Activated CD8-positive, alpha-beta memory T cell treated with anti-CD3 and anti-CD28 coated beads, Interleukin-2, amount 50 U/mL, for 48 hours (primary cell): Measurements from ENCODE around the gene CLEC4F.

Source experiments
- DNase-seq: peaks from one replicate; pipeline ENCODE4 v3.0.0-alpha.2; 2020

CLEC4F gene

DNA sequence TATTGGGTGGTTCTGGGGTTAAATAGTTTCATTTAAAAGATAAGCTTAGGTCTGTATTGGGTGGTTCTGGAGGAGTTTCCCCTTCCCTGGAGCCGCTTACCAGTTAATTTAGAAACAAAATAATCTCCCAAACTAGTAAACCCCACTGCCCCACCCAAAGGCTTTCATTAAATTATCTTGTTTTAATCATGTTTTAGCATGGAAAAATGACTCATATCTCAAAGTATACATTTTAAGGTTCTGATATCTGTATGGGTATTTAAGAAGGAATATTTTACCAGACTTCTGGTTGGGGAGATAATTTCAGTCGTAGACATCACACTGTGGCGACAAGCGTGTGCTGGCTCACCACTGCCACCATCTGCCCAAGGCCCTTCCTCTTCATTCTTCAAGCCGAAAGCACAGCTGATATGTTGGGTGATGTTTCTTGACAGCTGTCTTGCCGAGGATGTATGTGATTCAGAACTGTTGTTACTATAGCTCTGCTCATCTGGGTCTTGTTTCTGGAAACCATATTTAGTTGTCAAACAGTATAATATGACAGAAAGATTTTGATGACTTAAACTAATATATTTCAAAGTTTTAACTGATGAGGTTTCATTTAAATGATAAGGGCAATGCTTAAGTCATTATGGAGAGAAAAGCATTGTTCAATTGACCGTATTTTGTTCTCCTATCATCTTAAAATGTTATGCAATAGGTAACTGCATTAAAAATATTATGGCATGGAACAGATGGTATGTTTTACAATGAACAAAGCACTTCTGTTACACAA, 35.1 kb downstream of the CLEC4F start:
- DNase-seq: peak; percentile 60

DNA sequence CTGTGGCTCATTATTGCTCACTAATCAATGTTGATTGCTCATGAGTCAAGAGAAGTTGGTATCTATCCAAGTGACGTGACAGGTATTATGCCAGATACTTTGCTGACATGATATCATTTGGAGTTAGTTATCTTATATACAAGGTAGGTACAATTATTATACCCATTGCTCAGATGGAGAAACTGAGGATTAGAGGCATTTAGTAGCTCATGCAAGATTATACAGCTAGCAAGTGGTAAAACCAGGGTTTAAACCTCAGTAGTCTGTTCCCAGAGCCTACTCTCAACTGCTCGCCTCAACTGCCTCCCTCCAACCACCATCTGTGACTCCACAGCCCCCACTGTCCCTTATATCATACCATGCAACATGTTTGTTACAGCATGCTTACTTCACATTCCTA, 36.1 kb downstream of the CLEC4F start:
- no peak for DNase-seq

DNA sequence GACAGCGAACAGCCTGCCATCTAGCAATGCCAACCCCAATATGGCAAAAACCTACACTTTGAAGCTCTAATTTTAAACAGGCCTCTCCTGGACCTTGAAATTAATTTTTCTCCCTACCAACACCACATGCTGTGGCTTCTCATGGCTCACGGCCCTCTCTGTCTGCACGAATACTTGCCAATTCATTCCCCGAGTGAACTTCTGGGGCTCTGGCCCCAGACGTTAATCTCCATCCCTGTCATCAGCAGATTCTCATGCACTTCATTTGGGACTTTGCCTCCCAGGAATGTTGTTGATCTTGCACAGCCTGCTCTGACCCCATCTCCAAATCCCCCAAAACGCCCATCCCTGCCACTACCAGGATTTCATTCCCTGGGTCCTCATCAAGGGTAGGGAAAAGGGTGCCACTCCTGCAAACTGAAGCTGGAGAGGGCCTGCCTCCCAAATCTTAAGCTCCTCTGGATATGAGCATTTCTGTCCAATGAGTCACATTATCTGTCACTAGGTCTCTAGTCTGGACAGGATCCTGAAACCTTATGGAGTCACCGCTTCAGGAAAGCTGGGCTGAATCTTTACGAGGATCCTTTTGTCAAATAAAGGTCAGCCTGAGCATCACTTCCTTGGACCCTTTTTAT, 40.4 kb downstream of the CLEC4F start:
- no peak for DNase-seq

DNA sequence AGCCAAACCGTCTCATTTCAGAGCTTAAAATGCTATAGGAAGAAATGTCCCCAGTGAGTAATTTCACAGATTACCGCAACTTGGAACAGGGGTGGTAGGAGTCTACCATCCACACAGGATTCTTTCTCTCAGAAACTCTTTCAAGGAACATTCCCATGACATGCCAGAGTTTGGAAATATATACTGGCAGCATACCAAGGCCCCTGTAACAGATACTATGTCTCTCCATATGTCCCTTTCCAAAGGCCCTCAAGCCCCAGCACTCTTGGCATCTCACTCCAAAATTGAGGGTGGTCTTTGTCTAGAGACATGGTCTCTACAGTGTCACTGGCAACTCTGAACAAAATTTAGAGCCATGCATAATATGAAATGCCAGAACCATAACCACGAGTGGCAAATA, 40.9 kb downstream of the CLEC4F start:
- no peak for DNase-seq

DNA sequence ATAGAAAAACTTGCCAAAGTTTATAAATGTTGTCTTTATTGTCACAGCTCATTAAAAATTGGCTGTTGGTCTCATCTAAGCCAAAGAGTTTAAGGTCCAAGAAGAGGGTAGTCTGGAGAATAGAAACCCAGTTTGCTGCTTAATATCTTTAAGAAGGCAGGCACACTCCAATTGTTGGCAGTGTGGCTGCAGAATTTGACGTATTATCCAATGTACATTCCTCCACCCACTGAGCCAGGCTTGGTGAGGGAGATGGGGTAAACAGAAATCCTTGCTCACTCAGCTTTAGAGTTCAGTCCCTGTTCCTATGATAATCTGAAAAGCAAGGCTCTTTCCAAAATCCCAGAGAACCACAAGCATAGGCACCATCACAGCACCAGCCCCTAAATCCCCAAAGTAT, 41.7 kb downstream of the CLEC4F start:
- DNase-seq: no peak

DNA sequence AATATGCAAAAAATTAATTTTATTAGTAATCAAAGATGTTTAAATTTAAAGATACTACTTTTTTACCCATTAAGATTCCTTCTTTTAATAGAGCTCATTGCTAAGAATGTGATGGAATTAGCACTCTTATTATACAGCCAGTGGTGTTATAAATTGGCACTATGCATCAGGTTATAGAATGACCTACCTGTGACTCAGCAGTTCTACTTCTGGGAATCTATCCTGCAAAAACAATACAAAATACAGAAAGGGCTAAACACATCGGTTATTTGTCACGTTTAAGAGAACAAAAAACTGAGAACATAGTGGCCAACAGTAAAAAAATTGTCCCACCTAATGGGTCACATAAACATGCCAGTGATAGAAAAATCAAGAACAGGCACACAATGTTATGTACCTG, 42.9 kb downstream of the CLEC4F start:
- no peak for DNase-seq

DNA sequence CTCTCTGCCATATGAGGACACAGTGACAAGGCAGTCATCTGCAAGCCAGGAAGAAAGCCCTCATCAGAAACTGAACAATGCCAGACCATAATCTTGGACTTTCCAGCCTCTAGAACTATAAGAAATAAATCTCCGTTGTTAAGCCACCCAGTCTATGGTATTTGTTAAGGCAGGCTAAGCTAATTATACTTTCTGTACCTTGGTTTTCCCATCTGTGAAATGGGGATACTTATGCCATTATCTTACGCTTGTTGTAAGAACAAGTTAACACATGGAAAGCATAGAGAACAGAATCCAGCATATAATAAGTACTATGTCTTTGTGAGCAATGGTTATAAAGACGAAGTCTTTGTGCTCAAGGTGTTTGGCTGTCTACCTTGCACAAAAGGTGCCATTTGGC, 44.1 kb downstream of the CLEC4F start:
- DNase-seq: no peak

DNA sequence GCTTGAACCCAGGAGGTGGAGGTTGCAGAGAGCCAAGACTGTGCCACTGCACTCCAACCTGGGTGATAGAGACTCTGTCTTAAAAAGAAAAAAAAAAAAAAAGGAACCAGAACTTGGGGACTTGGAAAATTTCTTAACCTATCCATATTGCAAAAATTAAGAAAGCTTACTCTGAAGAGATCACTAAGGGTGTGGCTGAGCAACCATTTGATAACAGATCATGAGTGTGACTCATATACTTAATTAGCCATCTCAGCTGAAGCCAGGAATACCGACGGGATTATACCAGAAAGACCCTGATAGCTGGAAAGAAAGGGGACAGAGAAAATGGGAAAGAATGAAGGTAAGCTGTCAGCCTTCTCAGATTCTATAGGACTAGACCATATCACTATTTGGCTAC, 45.3 kb downstream of the CLEC4F start:
- DNase-seq: no peak

DNA sequence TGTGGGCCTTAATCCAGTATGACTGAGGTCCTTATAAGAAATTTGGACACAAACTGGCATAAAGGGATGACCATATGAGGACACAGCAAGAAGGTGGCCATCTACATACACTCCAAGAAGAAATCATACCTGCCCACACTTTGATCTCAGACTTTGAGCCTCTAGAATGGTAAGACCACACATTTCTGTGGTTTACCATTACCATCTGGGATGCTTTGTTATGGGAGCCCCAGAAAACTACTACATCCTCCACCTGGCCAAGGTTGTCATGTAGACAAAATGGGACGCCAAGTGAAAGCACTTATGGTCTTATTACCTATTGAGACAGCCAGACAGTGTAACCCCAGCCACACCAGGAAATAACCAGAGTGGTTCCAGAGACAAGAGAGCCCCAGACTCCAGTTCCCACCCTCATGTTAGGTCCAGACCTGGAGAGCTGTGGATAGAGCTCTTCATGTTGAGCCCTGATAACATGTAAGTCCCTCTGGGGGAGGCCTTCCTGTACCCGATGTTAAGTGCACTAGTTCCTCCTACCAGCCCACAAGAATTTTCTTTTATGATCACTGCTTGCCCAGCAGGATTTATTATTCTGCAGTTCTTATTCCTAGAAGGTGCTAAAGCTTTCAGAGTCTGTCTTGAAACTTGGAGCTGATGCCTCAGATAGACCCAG, 47.8 kb downstream of the CLEC4F start:
- DNase-seq: no peak

DNA sequence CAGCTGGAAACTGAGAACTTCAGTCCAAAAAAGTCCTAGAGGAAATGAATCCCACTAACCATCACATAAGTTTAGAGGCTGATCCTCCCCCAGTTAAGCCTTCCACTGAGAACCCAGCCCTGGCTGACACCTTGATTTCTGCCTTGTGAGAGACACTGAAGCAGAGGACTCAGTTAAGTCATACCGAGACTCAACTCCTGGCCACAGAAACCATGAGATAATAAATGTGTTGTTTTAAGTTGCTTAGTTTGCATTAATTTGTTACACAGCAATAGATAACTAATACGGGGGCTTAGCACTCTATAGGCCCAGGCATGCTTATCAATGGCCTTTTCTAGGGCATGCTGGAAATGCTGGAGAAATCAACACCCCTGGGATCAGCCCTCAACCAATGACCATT, 49.0 kb downstream of the CLEC4F start:
- no peak for DNase-seq

DNA sequence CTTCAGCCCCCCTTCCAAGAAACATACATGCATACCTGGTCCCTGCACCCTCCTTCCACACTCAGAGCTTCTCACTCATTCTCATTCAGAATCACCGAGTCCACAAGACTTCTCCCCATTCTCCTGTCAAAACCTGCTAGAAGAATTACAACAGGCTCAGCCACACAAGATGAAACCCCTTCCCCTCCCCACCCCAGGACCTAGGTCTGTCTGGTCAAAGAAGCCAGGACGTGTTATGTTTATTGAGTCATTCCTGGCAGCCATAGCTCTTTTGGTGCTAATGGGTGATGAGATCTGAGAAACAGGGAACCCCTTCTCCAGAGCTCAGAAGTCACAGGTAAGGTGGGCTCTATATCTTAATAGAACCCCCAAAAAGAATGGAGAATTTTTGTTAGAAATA, 50.9 kb downstream of the CLEC4F start:
- DNase-seq: no peak

DNA sequence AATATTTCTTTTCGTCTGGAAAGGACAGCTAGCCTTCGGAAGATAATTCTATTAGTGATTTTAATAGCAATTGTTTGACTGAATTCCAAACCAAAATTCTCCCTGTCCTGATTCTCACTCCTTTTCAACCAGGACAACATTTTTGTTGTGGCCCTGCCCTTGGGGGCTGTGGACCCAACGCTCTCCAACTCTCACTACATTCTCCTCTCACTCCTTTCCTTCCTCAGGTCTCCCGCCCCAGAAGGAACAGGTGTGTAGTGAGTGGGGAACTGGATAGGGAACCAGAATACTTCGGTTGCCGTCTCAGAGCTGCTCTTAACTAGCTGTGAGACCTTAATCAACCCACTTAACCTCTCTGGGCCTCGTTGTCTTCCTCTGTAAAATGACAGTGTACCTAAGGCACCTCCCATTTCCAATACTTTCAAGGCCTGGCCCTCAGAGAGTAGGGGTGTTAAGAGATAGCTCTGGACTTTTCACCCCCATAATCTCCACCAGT, 51.8 kb downstream of the CLEC4F start:
- DNase-seq: no peak

DNA sequence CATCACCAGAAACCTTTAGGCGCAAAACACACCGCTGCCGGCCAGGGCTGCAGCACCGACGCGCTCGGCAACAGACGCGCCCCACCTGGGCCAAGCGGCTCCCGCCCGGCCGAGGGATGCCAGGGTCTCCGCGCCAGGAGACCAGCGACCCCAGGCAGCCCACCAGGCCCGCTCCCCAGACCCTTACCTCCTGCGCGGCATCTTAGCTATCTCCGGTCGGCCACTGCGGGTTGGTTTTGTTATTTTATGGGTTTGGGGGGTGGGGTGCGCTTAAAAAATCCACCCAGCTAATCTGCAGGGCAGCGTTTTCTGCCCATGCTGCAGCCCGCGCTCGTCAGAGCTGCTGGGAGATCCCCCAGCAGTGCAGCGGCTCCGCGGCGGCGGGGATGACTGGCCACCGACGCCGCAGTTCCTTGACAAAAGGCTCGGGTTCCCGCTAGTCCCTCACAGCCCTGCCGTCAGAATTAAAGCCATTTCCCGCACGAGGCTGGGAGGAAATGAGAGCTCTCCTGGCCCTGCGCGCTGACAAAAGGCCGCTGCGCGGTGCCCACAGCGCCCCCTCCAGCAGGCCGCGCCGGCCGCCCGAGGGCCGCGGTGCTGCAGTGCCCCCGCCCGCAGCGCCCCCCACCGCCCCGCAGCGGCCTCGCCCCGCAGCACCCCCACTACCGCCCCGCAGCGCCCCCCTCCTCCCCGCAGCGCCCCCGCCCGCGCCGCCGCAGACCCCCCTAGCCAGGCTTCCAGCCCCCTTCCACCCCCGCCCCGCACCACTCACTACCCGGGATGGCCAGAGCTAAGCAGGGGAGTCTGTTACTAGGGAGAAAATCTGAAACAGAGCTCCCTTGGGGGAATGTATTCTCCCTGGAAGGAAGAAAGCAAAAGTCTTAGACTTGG, 52.5 kb downstream of the CLEC4F start, which contains the start of gene ADD2:
Gene ADD2, minus strand, starts transcription at position 502 of the 891 bp plus-strand sequence. CDS start 61,792 bp downstream, outside the sequence.
- peak; percentile 76 for DNase-seq

DNA sequence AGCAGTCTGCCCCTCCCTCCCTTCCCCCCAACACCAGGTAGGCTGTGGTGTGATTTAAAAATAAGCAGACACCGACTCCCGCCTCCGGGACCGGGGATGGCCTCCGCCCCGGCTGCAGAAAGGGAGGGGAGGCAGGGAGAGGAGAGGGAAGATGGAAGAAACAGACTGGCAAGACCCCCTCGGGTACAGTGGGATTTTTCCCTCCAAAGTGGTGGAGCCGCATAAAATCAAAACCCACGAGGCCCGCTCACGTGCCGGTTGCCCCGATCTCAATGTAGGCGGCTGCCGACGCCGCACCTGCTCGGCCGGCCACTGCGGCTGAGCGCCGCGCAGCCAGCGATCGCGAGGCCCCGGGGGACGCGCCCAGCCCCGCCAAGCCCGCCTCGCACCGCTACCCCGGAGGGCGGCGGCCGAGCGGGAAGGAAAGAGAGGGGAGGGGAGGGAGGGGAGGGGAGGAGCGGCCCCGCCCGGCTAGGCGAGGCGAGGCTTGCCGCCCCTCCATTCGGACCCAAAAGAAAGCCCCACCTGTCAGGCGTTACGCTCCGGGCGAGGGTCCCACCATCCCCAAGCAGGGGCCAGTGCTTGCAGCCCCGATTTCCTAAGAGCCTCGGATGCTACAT, 53.2 kb downstream of the CLEC4F start:
- DNase-seq: peak; percentile 56

DNA sequence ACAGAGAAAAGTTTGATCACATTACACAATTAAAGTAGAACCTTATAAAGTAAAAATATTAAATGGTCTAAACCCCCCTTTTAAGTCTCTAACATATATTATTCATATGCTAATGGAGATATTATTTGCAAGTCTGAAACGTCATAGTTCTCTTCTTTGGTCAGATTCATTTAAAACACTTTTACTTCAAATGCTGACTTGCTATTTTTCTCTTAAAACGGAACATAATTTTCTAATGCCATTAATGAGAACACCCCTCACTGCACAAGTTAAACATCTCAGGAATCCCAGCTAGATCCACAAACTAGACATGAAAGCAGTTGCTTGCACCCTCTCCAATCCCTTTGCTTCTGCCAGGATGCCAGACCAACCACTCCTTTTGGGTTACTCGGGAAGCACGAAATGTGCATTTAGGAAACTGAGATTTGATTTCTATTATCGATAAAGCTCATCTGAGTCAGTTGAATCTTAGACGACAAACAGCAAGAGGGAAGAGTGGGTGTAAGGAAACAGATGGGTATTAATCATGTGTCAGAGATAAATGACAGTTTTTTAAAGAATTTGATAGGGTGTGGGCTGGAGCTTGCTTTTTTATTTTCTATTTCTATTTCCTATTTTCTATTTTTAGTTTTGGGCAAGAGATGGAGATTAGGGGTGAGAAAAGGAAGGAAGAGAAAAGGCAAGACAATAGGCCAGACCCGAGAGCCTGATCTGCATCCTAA, 53.9 kb downstream of the CLEC4F start:
- no peak for DNase-seq

DNA sequence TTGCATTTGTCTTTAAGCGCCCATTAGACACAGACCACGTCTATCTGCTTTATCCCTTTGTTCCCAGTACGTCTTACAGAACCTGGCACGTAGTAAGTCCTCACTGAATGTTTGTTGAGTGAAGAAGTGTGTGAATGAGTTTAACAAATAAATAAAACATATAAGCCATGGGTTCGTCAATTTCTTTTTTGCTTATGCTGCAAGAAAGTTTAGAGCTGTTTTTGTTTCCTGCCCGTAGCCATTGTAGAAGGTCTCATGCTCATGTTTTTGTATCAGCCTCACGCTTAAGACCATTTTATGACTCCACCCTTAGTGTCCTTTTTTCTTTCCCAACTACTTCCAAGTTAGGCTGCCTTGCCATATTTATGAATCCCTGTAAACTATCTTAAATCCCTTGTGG, 54.9 kb downstream of the CLEC4F start:
- DNase-seq: no peak

DNA sequence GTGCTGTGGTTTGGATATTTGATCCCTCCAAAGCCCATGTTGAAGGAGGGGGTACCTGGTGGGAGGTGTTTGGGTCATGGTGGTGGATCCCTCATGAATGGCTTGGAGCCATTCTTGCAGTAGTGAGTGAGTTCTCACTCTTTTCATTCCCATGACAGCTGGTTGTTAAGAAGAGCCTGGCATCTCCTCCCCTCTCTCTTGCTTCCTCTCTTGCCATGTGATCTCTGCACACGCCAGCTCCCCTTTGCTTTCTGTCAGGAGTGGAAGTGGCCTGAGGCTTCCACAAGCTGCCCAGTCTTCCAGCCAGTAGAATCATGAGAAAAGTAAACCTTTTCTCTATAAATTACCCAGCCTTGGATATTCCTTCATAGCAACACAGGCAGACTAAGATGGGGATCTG, 61.0 kb downstream of the CLEC4F start:
- DNase-seq: no peak
